HK-2 (cell line): ENCODE measurements around the gene CCDC183.
A peak's percentile ranks its signal among the peaks of the same experiment; 100 is the strongest.
"Not testable (repeated sequence)": the region's sequence is repeated elsewhere in the genome, so short reads cannot be mapped to it uniquely, and the experiment has no call there.

Experiments
- DNase-seq: peaks from one replicate; pipeline ENCODE4 v3.0.0-alpha.2; 2018; ENCODE audit not compliant: unreplicated experiment

Gene CCDC183

DNA sequence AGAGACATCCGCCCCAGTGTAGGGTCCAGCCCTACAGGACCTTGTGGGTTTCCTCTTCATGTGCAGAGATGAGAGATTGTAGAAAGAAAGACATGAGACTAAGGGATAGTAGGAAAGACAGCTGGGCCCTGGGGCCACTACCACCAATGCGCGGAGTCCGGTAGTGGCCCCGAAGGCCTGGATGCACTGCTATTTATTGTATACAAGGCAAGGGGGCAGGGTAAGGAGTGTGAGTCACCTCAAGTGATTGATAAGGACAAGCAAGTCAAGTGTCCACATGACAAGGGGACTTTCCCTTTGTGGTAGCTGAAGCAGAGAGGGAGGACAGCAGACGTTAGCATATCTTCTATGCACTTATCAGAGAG is 11.2 kb upstream of the CCDC183 start:
- DNase-seq = peak; percentile 54

DNA sequence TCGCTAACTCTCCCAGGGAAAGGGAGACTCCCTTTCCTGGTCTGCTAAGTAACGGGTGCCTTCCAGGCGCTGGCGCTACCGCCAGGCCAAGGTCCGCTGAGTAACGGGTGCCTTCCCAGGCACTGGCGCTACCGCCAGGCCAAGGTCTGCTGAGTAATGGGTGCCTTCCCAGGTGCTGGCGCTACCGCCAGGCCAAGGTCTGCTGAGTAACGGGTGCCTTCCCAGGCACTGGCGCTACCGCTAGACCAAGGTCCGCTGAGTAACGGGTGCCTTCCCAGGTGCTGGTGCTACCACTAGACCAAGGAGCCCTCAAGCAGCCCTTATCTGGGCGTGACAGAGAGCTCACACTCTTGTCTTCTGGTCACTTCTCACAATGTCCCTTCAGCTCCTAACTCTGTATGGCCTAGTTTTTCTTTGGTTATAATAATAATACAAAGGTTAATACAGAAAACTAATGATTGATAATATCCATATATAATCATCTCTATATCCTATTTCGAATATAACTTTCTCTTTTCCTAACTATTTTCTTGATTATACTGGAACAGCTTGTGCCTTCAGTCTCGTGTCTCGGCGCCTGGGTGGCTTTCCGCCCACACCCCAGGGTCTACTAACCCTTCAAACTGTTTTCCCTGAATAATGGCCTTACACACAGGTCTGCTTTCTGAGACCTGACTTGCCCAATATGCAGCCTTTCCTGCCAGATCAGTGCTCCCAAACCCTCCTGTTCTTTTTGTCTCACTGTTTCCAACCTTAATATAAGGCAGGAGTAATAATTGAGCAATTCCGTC is 10.4 kb upstream of the CCDC183 start:
- DNase-seq = peak; percentile 53

- no peak for DNase-seq
Observed at GRCh38 chr9:136786451-136786850, 9.7 kb upstream of the CCDC183 start.

- not testable (repeated sequence) for DNase-seq
Observed at GRCh38 chr9:136786983-136787382, 9.2 kb upstream of the CCDC183 start.

DNA sequence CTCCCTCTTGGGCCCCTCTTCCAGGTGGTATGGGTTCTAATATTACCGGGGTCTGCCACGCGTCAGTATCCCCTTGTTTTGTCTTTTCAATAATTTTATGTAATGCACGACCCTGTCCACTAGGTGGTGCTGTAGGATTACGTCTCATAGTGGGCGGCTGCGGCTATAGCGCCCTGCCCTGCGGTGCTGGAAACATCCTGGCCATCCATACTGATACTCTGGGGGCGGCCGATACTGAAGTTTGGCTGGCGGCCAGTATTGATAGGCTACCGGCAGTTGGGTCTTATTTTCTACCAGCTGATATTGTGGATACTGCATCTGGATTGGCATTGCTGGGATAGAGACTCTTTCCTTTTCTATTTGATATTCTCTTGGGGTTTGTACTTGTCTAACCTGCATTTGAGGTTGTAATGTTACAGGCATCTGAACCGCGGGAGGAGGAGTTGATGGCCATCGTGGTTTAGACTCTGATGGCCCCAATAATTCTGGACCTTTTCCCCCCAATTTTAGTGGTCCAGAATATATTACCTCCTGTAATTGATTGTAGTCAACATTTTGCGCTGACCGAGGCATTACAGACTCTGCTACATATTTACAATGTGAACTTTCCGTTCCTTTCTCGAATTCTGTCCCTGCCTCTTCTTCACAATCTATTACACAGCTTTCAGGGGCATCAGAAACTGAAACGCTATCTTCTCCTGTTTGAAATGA is 8.3 kb upstream of the CCDC183 start:
- DNase-seq = peak; percentile 71

DNA sequence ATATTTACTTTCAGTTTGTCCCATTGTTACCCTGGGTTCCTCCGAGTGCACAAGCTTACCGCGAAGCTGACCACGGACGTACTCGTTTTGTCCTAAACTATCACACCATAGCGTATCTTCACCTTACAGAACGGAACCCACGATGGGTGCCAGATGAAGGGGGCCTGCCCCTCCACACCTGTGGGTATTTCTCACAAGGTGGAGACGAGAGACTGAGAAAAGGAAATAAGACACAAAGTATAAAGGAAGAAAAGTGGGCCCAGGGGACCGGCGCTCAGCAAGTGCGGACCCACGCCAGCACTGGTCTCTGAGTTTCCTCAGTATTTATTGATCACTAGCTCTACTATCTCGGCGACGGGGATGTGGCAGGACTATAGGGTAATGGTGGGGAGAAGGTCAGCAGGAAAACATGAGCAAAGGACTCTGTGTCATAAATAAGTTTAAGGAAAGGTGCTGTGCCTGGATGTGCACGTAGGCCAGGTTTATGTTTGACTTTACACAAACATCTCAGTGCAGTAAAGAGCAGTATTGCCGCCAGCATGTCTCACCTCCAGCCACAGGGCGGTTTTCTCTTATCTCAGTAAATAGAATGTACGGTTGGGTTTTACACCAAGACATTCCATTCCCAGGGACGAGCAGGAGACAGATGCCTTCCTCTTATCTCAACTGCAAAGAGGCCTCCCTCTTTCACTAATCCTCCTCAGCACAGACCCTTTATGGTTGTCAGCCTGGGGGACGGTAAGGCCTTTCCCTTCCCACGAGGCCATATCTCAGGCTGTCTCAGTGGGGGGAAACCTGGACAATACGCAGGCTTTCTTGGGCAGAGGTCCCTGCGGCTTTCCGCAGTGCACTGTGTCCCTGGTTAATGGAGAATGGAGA is 7.3 kb upstream of the CCDC183 start:
- DNase-seq = not testable (repeated sequence)

DNA sequence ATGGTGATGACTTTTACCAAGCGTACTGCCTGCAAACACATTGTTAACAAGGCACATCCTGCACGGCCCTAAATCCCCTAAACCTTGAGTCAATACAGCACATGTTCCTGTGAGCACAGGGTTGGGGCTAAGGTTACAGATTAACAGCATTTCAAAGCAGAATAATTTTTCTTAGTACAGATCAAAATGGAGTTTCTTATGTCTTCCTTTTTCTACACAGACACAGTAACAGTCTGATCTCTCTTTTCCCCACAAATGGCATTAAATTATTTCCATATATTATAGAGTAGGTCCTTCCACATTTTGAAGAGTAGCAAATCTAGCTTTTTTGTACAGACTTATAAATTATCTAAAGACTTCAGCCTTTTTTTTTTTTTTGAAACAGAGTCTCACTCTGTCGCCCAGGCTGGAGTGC is 6.6 kb upstream of the CCDC183 start:
- DNase-seq = peak; percentile 51

- peak; percentile 100 for DNase-seq
Observed at GRCh38 chr9:136790640-136791515, 5.3 kb upstream of the CCDC183 start, which contains the start of gene TMEM141. Gene TMEM141, plus strand, starts transcription at chr9:136791344. Its CDS starts 27 bp downstream, at chr9:136791371.

GRCh38 chr9:136791516-136792276 is 4.4 kb upstream of the CCDC183 start:
- DNase-seq = peak; percentile 69

GRCh38 chr9:136792321-136793085 is 3.6 kb upstream of the CCDC183 start:
- DNase-seq = no peak

DNA sequence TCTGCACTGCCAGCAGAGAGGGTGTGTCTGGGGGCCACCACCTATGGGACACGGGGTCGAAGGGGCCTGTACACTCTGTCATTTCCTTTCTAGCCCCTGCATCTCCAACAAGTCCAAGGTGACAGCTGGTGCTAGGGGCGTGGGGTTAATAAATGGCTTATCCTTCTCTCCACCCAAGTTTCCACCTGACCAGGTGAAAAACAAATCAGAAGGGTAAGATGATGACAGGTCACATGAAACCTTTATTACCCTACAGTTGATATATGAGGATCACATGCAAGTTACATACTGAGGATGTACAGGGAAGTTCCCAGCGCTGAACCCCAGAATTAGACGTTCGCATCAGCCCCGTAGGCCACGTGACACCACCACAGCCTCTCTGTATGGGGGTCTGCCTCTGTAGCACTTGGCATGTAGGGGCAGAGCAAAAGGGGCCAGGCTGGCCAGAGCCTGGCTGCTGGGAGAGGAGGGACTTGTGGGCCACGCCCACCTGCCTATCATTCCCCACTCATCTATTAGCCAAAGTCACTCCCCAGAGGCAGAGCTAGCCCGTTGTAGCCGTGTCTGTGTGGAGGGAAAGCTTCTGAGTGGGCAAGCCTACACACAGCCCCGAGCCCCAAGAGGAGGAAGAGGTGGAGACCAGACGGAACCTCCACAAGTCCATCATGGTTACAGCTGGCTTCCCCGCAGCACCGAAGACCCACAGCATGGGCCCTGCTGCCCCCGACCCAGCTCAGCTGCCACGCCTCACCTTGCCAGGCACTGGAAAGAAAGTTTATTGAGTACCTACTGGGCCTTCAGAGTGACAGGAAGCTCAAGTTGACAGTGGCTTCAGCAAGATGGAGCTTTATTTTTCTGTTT is 2.8 kb upstream of the CCDC183 start:
- DNase-seq = no peak

DNA sequence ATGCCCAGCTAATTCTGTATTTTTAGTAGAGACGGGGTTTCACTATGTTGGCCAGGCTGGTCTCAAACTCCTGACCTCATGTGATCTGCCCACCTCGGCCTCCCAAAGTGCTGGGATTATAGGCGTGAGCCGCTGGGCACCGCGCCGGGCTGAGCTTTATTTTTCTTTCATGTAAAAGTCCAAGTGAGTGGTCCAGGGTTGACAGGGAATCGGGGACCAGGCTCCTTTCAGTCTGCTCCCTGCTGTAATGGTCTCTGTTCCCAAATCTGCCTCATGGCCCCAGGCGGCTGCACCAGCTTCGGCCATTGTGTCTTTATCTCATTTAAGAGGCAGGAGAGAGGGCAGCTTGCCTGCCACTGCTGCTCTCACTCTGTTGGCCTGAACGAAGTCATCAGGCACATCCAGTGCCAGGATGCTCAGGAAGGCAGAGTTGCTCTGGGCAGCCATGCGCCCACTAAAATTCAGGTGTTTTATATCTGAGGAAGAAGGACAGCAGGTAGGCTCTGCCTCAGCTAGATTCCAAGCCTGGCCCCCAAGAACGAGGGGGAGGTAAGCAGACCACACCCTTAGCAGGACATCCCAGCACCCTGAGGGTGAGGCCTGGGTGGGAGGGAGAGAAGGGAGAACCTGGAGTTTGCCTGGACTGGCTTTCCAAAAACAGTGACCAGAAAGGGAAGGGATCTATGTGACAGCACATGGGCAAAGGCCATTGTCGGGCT is 1.7 kb upstream of the CCDC183 start:
- no peak for DNase-seq

- DNase-seq = no peak
Observed at GRCh38 chr9:136795000-136795348, 1.2 kb upstream of the CCDC183 start.

- DNase-seq = not testable (repeated sequence)
Observed at GRCh38 chr9:136796775-136797347, 723 bp downstream of the CCDC183 start.

DNA sequence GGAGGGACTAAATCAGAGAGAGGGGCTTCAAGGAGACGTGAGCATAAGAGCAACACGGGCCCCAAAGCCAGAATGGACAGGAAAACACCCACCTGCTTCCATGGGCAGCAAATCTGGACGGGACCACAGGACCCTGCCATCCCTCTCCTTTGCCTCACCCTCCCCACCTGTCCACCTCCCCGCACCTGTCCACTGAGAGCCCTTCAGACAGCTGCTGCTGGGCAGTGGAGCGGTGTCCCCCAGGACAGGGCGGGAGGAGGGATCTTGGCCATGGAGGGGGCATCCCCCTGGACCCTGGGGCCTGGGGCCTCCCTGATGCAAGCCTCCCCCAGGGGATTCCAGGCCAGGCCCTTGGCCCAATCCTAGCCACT is 2.6 kb downstream of the CCDC183 start:
- no peak for DNase-seq

DNA sequence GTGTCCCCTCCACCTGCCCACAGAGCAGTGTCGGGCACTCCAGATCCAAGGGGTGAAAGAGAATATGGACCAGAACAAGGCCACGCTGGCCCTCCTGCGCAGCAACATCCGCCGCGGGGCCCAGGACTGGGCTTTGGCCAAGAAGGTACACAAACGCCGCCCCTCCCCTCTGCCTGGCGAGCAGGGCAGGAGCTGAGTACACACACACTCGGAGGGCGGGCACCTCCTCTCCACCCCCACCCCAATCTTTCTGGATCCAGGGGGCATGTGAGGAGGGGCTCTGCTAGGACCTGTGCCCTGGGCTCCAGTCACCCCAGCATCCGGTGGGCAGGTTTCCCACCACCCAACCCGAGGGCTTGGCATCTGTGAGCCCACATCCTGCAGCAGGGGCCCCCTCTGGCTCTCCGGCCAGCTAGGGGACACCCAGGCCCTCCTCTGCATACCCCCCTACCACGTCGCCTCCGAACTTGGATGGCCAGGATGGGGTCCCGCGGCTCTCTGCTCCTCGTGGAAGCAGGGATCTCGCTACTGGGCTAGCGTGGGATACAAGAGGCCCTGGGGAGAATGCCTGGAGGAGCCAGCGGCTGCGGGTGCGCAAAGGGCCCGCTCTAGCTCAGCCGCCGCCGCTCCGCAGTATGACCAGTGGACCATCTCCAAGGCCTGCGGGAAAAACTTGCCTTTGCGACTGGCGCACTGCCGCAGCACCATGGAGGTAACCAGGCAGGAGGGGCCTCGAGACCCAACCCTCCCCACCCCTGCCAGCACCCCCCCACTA is 3.1 kb downstream of the CCDC183 start:
- DNase-seq = no peak
